ENCODE measurements around the gene ZNF595.
"Not testable (repeated sequence)": the region's sequence is repeated elsewhere in the genome, so short reads cannot be mapped to it uniquely, and the experiment has no call there.

Gene ZNF595

GRCh38 chr4:43375-43774 is 9.7 kb upstream of the ZNF595 start:
- H3K36me3 Mint-ChIP-seq, DNase-seq, H3K9me3 Mint-ChIP-seq, H3K4me3 Mint-ChIP-seq, CTCF ChIA-PET, H3K27me3 Mint-ChIP-seq, H3K4me1 Mint-ChIP-seq, H3K27ac Mint-ChIP-seq: not testable (repeated sequence)

GRCh38 chr4:51253-51652 is 1.9 kb upstream of the ZNF595 start:
- CTCF ChIA-PET: interaction anchor here (1.0 kb wide), 1 partner anchor 23 kb away, joined by 3 read pairs; no protein-coding TSS in a partner anchor
- not testable (repeated sequence) for DNase-seq, H3K27me3 Mint-ChIP-seq, H3K9me3 Mint-ChIP-seq, H3K4me1 Mint-ChIP-seq, H3K36me3 Mint-ChIP-seq, H3K27ac Mint-ChIP-seq, H3K4me3 Mint-ChIP-seq

GRCh38 chr4:51655-52277 is 1.4 kb upstream of the ZNF595 start:
- H3K27ac Mint-ChIP-seq, H3K27me3 Mint-ChIP-seq, H3K4me3 Mint-ChIP-seq, H3K4me1 Mint-ChIP-seq, H3K36me3 Mint-ChIP-seq, H3K9me3 Mint-ChIP-seq: not testable (repeated sequence)
- CTCF ChIA-PET: interaction anchor here (1.0 kb wide), 1 partner anchor 24 kb away, joined by 3 read pairs; no protein-coding TSS in a partner anchor
- DNase-seq: peak; percentile 53

GRCh38 chr4:53521-53920 is 400 bp downstream of the ZNF595 start:
- CTCF ChIA-PET, H3K27me3 Mint-ChIP-seq, DNase-seq, H3K36me3 Mint-ChIP-seq, H3K27ac Mint-ChIP-seq, H3K4me3 Mint-ChIP-seq, H3K4me1 Mint-ChIP-seq, H3K9me3 Mint-ChIP-seq: not testable (repeated sequence)

GRCh38 chr4:64733-65132 is 11.6 kb downstream of the ZNF595 start:
- Mint-ChIP-seq H3K36me3 (peaks cover 12% of the 10 kb centered on the region), H3K9me3 (peaks cover 11% of the 10 kb centered on the region)
- H3K27me3 Mint-ChIP-seq, H3K4me3 Mint-ChIP-seq, H3K27ac Mint-ChIP-seq, CTCF ChIA-PET, DNase-seq, H3K4me1 Mint-ChIP-seq: not testable (repeated sequence)

- DNase-seq: no peak
- H3K4me3 Mint-ChIP-seq: no peak overlapping the region
- CTCF ChIA-PET: no interaction called here
- H3K9me3 Mint-ChIP-seq: peaks cover 58% of the 10 kb centered on the region
- H3K27ac Mint-ChIP-seq: no peak overlapping the region
- no peaks in the 10 kb centered on the region for H3K4me1 Mint-ChIP-seq
- H3K27me3 Mint-ChIP-seq: no peaks in the 10 kb centered on the region
- H3K36me3 Mint-ChIP-seq: peaks cover 54% of the 10 kb centered on the region
Observed at GRCh38 chr4:71830-72229, 18.7 kb downstream of the ZNF595 start.

- Mint-ChIP-seq H3K27ac (no peak overlapping the region), H3K36me3 (peaks cover 44% of the 10 kb centered on the region), H3K4me3 (no peak overlapping the region), H3K4me1 (no peaks in the 10 kb centered on the region), H3K27me3 (no peaks in the 10 kb centered on the region), H3K9me3 (peaks cover 63% of the 10 kb centered on the region)
- CTCF ChIA-PET: no interaction called here
- DNase-seq: no peak
Observed at GRCh38 chr4:85951-86350, 32.8 kb downstream of the ZNF595 start.

GRCh38 chr4:86559-87324 is 33.6 kb downstream of the ZNF595 start:
- H3K4me3 Mint-ChIP-seq, H3K27ac Mint-ChIP-seq, DNase-seq, H3K4me1 Mint-ChIP-seq, CTCF ChIA-PET, H3K27me3 Mint-ChIP-seq: not testable (repeated sequence)
- peaks cover 67% of the 10 kb centered on the region for H3K9me3 Mint-ChIP-seq
- H3K36me3 Mint-ChIP-seq: peaks cover 43% of the 10 kb centered on the region

- Mint-ChIP-seq H3K9me3 (peaks cover 48% of the 10 kb centered on the region), H3K27ac (no peak overlapping the region), H3K36me3 (peaks cover 3% of the 10 kb centered on the region), H3K4me3 (no peak overlapping the region), H3K27me3 (peaks cover 4% of the 10 kb centered on the region), H3K4me1 (no peaks in the 10 kb centered on the region)
- CTCF ChIA-PET: no interaction called here
- DNase-seq: no peak
Observed at GRCh38 chr4:98386-98785, 45.3 kb downstream of the ZNF595 start.

- H3K27me3 Mint-ChIP-seq: peaks cover 4% of the 10 kb centered on the region
- H3K9me3 Mint-ChIP-seq: peaks cover 41% of the 10 kb centered on the region
Observed at GRCh38 chr4:99863-100262, 46.7 kb downstream of the ZNF595 start.

GRCh38 chr4:107083-107443 is 53.9 kb downstream of the ZNF595 start:
- H3K4me3 Mint-ChIP-seq: no peak overlapping the region
- no peaks in the 10 kb centered on the region for H3K4me1 Mint-ChIP-seq
- H3K36me3 Mint-ChIP-seq: peaks cover 18% of the 10 kb centered on the region
- CTCF ChIA-PET: no interaction called here
- H3K27ac Mint-ChIP-seq: no peak overlapping the region
- peaks cover 42% of the 10 kb centered on the region for H3K27me3 Mint-ChIP-seq
- peaks cover 64% of the 10 kb centered on the region for H3K9me3 Mint-ChIP-seq
- DNase-seq: no peak

More at GRCh38 chr4:99863-100262, 46.7 kb downstream of the ZNF595 start:
- no peaks in the 10 kb centered on the region for H3K36me3 Mint-ChIP-seq
- CTCF ChIA-PET: no interaction called here
- DNase-seq: no peak
- no peak overlapping the region for H3K4me3 Mint-ChIP-seq
- H3K4me1 Mint-ChIP-seq: no peaks in the 10 kb centered on the region
- H3K27ac Mint-ChIP-seq: no peak overlapping the region

- Mint-ChIP-seq H3K27me3 (peaks cover 42% of the 10 kb centered on the region), H3K36me3 (peaks cover 18% of the 10 kb centered on the region), H3K27ac (no peak overlapping the region), H3K9me3 (peaks cover 67% of the 10 kb centered on the region), H3K4me1 (no peaks in the 10 kb centered on the region), H3K4me3 (no peak overlapping the region)
- no peak for DNase-seq
- CTCF ChIA-PET: no interaction called here
Observed at GRCh38 chr4:107444-108429, 54.6 kb downstream of the ZNF595 start.

- Mint-ChIP-seq H3K4me1 (no peaks in the 10 kb centered on the region), H3K27ac (no peak overlapping the region), H3K27me3 (peaks cover 28% of the 10 kb centered on the region), H3K9me3 (peaks cover 69% of the 10 kb centered on the region), H3K4me3 (no peak overlapping the region), H3K36me3 (peaks cover 16% of the 10 kb centered on the region)
- DNase-seq: no peak
- CTCF ChIA-PET: no interaction called here
Observed at GRCh38 chr4:112771-113170, 59.6 kb downstream of the ZNF595 start.

- H3K4me3 Mint-ChIP-seq: no peak overlapping the region
- H3K9me3 Mint-ChIP-seq: peaks cover 64% of the 10 kb centered on the region
- no peak overlapping the region for H3K27ac Mint-ChIP-seq
- no peaks in the 10 kb centered on the region for H3K4me1 Mint-ChIP-seq
- CTCF ChIA-PET: no interaction called here
- peaks cover 19% of the 10 kb centered on the region for H3K27me3 Mint-ChIP-seq
- DNase-seq: no peak
- H3K36me3 Mint-ChIP-seq: peaks cover 10% of the 10 kb centered on the region
Observed at GRCh38 chr4:113732-114131, 60.6 kb downstream of the ZNF595 start.

Measured in activated naive CD4-positive, alpha-beta T cell treated with anti-CD3 and anti-CD28 coated beads, Interleukin-2, amount 10 ng/mL, durations not matched to agents 7 days and 5 days (primary cell).